Fibroblast of villous mesenchyme (primary cell): ENCODE results near the gene MBTPS1. TPM values are rescaled to one million over a fixed set of nuclear protein-coding genes. Genes with fewer than 3 reads are reported as not detected.

Source experiments
- DNase-seq: peaks from one replicate; pipeline ENCODE4 v3.0.0-alpha.2; 2010; ENCODE audit warnings: low read depth
- H3K4me3 ChIP-seq: 2 replicates; pipeline ENCODE4 v1.5.1; 2011; ENCODE audit warnings: low read depth, mild to moderate bottlenecking, low read length
- CTCF ChIP-seq: IDR thresholded peaks from 2 replicates; pipeline ENCODE4 v1.5.1; 2012; ENCODE audit warnings: low read depth, mild to moderate bottlenecking, low read length; ENCODE audit not compliant: insufficient read depth
- small RNA-seq: library from RNA; depleted of rRNA; stranded (forward); fragments of <200 nt; gene quantifications from one replicate; pipeline ENCODE3, GENCODE V24; 2012
- total RNA-seq: library from RNA; depleted of rRNA; stranded (reverse); fragments of >200 nt; gene quantifications from 2 replicates; pipeline ENCODE4 v1.2.3, GENCODE V29; 2012

MBTPS1 gene
- total RNA-seq, 1 donor: 97.2 TPM

DNA sequence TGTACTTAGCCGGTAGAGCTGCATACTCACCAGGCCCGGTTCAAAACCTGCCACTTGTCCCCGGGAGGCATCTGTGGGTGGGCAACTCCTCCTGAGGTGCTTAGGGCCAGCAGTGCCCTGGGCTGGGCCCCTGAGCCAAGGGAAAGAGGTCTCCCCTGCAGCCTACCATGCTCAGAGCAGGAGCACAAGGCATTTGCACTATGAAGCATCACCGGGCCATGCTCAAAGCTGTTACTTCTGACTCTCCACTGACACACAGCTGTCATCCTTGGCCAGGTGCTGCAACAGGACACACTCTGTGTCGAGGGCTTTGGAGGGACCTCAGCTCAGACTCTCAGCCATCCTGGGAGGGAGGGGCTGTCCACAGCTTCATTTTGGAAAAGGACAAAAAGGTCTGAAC, 111.4 kb downstream of the MBTPS1 start:
- no peak overlapping the region for H3K4me3 ChIP-seq
- no peak for DNase-seq
- no peak for TF ChIP-seq CTCF

DNA sequence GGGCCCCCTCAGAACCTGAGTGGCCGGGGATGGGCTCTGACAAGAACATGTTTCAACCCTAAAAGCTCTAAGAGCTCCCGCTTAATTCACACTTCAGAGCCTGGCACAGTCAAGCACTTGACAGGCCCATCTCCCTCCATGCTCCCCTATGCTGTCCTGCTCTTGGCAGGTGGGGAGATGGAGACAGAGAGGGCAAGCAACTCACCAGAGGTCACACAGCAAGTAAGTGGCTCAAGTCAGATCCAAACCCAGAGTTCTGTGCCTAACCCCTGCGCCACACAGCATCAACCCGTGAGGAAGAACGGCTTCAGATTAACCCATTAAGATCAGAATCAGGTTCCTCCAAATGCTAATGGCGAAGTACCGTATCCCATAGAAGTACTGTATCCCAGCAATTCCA, 112.3 kb downstream of the MBTPS1 start:
- H3K4me3 ChIP-seq: no peak overlapping the region
- TF ChIP-seq CTCF: no peak
- DNase-seq: no peak

Small RNA genes within 50 kb of the gene (small RNA-seq; reads per million reads assigned to genes)
- not detected for gene RNA5SP432

Other genes with a start within 250 kb of the MBTPS1 start
- 2.6 and 3.2 TPM in 2 replicates for gene MLYCD, start 217.8 kb downstream of the MBTPS1 start, total RNA-seq
- gene OSGIN1, start 163.7 kb downstream of the MBTPS1 start, total RNA-seq: 3.2 and 6.5 TPM in 2 replicates
- not detected in 2 replicates for gene NECAB2, start 148.7 kb downstream of the MBTPS1 start, total RNA-seq
- not detected in 2 replicates for gene SLC38A8, start 74.1 kb downstream of the MBTPS1 start, total RNA-seq
- gene HSDL1, start 28.2 kb upstream of the MBTPS1 start, total RNA-seq: 17.4 and 29.8 TPM in 2 replicates
- not detected in 2 replicates for gene DNAAF1, start 28.4 kb upstream of the MBTPS1 start, total RNA-seq
- gene TAF1C, start 70.1 kb upstream of the MBTPS1 start, total RNA-seq: 19.4 and 20.9 TPM in 2 replicates
- gene ADAD2, start 74.2 kb upstream of the MBTPS1 start, total RNA-seq: not detected in 2 replicates
- gene KCNG4, start 123.1 kb upstream of the MBTPS1 start, total RNA-seq: not detected in 2 replicates
- gene WFDC1, start 177.9 kb upstream of the MBTPS1 start, total RNA-seq: 8.2 and 10.0 TPM in 2 replicates